Loucy (cell line): ENCODE results near the gene SPATA17.

ENCODE experiments used
- EZH2phosphoT487 ChIP-seq: fragments of 200-600 bp; IDR thresholded peaks from 2 replicates; pipeline ENCODE4 v1.6.1; 2018; ENCODE audit warnings: antibody characterized with exemption, mild to moderate bottlenecking, moderate library complexity, borderline replicate concordance
- TF ChIP-seq, protein P1 (sequence below): fragments of 200-600 bp; sonication (generic); conservative IDR thresholded peaks from 2 replicates; pipeline ENCODE4 v1.5.1; 2014; ENCODE audit warnings: mild to moderate bottlenecking, antibody characterized with exemption, low read length

DNA sequence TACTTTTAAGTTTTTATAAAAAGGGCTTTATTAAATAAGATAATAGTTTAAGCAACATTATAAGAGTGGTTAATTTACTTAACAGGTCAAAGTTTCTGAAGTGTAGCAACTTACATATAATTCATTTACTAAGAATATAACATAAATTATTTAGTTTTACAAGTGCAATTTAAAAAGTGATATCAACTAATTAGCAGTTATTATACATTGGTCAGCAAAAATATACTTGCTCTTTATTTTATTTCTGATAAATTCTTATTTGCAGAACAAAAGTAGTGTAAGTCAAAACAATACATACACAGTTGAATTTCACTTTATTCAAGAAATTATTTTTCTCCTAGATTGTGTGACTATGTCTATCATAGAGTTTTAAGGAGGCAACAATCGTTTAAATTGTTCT lies 215.6 kb downstream of the SPATA17 start:
- TF ChIP-seq, protein P1, sequence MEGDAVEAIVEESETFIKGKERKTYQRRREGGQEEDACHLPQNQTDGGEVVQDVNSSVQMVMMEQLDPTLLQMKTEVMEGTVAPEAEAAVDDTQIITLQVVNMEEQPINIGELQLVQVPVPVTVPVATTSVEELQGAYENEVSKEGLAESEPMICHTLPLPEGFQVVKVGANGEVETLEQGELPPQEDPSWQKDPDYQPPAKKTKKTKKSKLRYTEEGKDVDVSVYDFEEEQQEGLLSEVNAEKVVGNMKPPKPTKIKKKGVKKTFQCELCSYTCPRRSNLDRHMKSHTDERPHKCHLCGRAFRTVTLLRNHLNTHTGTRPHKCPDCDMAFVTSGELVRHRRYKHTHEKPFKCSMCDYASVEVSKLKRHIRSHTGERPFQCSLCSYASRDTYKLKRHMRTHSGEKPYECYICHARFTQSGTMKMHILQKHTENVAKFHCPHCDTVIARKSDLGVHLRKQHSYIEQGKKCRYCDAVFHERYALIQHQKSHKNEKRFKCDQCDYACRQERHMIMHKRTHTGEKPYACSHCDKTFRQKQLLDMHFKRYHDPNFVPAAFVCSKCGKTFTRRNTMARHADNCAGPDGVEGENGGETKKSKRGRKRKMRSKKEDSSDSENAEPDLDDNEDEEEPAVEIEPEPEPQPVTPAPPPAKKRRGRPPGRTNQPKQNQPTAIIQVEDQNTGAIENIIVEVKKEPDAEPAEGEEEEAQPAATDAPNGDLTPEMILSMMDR: no peak
- TF ChIP-seq EZH2phosphoT487: no peak
